Limb (tissue), 2 donors: ENCODE measurements around the gene ZNF580.

Source experiments
- DNase-seq, 2 donors: peaks; one replicate each; pipeline ENCODE4 v3.0.0-alpha.2; 2016; ENCODE audit errors: extremely low spot score in 2 of 2

The ZNF580 gene

DNA sequence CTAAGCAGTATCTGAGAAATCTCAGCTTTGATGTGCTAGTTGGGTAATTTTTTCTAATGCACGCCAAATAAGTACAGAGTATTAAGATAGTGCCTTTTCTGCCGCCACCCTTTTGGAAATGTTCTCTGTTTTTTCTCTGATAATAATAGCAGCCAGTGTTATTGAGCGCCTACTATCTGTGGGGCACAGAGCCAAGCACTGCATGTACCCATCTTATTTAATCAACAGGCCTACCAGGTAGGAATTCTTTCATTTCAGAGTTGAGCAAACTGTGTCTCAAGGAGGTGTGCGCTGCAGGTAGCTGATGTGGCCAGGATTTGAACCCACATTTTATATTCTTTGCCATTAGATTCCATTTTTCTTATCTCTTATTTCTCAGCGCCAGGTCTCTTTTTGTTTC, 35.6 kb downstream of the ZNF580 start:
- DNase-seq, result no peak

DNA sequence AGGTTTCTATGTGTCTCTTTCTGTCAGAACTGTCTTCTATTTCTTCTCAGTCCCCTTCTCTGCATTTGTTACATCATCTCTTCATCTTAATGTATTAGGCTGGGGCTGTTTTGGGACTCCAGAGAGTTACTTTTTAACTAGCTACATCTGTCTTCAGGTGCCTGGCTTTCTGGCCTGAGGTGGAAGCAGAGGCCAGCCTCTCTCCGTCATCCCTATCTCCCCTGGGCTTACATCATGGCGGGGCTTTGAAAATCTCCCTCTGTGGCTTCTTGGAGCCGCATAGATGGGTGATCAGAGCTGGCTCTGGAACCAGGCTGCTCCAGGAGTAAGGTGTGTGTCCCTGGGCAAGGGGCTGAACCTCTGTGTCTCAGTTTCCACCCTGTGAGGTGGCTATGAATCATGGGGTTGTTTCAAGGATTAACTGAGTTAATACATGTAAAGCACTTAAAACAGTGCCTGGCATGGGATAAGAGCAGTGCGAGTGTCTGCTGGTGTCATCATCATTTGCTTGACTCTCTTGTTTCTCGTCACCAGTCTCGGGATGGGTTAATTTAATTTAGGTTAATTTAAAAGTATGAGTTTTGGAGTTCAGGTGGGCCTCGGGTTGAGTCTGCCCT, 36.2 kb downstream of the ZNF580 start:
- DNase-seq, result no peak

DNA sequence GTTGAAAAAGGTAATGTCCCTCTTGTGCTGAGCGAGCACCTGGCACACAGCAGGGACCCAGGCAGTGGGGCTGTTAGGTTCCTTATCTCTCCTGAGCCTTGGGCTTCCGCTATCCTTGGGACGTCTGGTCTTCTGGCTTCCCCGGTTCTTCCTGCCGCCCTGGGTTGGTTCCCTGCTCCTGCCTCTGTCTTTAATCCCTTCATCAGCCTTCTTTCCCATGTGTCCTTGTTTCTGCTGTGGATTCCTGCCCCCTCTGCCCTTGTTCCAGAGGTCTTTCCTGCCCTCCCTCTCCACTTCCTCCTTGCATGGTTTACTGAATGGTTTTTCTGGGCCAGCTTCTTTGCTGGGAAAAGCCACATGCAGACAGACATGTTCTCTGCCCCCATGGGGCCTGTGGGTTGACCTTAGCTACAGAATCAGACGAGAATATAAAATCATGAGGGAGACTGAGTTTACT, 36.8 kb downstream of the ZNF580 start:
- DNase-seq, result no peak

DNA sequence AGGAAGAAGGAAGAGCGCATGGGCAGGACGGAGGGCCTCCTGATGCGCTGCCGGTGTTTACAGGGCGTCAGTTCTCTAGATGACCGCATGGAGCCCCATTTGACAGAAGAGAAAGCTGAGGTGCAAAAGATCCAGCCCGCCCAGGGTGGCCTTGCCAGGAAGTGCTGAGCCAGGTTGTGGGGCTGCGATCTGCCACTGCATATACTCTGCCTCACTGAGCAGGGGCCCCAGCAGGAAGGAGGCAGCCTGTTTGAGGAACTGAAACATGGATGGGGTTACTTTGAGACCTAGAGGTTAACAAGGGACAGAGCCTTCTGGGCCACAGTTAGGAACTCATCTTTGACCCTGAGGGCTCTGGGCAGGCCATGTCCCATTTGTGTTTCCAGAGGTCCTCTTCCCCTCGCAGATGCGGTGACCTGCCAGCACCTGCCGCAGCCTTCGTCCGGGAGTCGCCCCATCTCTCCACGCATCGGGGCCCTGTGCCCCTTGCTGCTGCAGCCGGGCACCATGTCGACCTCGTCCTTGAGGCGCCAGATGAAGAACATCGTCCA, 37.4 kb downstream of the ZNF580 start:
- no peak for DNase-seq

DNA sequence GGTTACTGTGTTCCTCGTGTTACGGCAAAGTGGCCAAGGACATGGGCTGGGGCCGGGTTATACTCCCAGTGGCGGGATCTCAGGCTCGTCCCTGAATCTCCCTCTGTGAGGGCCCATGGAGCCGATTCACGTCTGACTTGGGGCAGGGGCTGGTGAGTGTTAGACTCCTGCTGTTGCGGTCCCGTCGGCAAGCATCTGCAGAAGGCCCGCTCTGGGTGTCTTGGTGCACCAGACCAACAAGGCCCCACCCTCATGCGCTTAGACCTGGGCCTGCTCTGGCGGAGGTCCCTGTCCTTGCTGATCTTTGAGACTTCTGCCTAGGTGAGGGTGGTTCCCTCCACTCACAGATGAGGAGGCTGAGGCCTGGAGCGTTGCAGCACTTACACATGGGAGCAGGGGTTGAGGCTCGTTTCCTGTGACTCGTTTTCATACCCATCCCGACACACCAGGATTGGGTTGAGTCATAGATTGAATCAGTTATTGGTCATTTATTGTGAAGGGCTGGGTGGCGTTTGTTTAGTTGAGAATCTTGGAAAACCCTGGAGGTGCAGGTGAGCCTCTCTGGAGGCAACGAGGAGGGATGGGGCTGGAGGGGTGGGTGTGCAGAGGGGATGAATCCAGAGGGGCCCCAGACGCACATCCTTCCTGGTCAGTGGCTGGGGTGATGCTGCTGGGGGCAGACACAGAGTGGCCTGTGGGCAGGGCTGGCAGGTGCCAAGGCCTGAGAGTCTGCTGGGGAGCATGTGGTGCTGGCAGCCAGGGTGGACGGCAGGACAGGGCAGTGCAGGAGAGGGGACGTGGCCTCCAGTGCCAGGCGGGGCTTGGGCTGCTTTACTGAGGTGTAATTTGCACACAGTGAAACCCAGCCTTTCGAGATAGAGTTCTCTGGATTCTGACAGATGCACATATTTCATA, 38.8 kb downstream of the ZNF580 start:
- DNase-seq, result no peak

DNA sequence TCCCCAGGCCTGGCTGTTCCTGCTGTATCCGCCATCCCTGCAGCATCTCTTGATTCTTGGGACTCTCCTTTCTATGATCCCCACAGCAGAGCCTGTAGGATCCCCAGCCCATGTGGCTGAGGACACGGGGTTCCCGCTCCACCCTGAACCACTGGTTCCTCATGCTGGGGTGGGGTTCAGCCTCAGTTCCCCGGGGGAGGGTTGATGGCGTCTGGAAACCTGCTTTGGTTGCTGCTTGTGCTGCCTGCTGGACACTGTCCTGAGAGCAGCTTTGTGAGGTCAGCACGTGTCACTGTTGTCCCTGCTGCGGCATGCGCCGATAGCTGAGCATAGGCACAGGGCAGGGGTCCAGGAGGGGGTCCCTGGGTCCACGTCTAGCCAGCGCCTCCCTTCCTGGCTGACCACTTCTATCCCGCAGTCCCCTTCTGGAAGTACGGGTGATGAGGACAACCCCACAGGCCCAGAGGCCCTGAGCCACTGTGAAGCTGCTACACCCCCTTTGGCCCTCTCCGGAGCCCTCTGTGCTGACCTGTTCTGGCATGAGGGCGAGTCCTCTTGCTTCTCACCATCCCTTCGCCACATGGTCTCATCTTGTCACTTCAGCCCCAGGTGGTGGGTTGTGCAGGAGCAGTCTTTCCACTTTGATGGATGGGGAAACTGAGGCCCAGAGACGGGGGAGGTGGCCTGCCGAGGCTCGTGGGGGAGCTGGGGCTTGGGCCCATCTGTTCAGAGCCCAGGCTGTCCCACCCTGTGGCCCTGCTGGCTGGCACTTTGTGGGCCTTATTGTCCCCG, 39.7 kb downstream of the ZNF580 start:
- no peak for DNase-seq

DNA sequence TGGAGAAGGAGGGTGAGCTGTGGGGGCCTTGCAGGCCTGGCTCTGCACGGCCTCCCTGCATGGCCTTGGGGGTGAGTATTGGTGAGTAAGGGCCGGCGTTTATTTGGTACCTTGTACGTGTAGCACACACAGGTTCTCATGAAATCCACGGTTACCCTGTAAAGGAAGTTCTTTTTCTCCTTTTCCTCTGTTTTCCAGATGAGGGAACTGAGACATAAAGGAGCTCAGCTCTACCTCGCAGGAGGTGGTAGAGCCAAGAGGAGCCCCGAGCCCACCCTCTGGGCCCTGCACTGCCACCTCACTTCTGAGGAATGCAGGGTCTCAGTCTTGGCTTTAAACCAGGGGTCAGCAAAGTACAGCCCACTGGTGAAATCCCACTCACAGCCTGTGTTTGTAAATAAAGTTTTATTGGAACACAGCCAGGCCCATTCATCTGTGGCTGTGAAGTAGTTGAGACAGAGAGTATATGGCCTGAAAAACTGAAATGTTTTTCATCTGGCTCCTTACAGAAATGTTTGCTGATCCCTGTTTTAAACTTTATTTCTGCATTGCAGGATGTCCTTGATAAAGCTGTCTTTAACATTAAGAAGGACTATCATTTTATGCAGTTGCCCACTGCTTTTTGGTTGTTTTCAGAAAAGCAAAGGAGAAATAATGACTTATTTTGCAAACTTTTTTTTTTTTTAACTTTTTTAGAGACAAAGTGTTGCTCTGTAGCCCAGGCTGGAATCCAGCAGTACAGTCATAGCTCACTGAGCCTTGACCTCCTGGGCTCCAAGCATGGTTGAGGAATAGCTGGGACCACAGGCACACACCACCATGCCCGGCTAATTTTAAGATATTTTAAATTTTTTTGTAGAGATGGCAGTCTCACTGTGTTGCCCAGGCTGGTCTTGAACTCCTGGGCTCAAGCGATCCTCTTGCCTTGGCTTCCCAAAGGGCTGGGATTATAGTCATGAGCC, 40.6 kb downstream of the ZNF580 start:
- DNase-seq, result no peak

DNA sequence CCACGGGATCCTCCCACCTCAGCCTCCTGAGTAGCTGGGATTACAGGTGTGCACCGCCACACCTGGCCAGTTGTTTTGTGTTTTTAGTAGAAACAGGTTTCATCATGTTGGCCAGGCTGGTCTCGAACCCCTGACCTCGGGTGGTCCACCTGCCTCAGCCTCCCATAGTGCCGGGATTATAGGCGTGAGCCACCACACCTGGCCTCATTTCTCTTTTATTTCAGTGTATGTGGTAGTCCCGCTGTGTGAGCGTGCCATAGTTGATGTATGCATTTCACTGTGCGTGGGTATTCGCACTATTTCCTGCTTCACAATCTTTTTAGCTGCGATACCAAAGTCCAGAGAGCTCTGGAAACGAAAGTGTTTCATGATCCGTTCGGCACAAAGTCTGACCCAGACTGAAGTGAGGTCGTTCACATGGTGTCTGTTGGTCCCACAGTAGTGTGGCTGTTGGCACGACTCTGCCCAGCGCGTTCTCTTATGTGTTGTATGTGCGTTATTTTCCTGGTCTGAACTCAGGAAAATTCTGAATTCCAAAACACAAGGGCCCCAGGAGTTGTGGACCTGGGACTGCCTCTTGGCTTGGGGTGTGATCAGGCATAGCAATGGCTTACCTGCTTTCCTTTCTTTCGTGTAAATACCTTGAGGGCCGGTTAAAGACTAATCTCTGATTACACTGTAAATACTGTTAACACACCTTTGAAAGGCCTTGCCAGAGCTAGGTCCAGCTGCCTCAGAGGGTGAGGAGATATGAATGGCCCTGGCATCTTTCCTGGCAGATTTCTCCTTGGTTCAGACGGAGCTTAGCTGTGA, 42.9 kb downstream of the ZNF580 start:
- DNase-seq, result no peak

DNA sequence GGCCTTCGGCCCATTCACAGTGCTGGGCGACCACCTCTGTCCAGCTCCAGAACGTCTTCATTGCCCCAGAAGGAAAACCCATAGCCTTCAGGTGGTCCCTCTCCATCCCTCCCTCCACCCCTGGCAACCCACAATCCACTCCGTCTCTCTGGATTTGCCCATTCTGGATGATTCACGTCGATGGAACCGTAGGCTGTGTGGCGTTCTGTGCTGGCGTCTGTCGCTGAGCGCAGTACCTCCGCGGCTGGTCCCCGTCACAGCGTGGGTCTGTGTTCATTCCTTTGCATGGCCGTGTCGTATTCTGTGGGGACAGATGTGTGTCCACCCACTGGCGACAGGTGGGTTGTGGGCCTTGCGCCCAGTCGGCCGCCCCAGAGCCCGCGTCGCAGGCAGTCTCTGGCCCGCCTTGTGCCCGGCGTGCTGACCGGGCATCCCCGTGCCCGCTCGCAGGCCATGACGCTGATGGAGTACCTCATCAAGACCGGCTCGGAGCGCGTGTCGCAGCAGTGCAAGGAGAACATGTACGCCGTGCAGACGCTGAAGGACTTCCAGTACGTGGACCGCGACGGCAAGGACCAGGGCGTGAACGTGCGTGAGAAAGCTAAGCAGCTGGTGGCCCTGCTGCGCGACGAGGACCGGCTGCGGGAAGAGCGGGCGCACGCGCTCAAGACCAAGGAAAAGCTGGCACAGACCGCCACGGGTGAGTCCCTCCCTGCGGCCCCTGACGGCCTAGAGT, 44.3 kb downstream of the ZNF580 start:
- DNase-seq, result no peak

DNA sequence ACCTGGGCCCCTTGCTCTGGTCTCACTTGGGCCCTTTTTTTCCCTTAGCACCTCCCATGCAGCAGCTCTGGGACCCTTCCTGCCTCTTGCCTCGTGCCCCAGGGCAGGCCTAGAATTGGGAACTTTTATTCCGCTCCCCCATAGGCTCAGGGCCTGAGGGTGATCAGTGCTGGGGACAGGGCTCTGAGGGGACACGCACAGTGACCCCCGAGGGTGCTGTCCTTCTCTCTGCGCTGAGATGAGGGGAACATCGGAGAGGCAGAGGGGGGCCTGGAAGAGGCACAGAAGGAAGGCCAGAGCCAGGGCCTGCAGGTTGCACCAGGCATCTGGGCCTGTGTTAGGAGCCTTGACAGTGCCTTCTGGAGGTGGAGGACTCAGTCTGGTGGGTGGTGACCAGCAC, 45.0 kb downstream of the ZNF580 start:
- no peak for DNase-seq

DNA sequence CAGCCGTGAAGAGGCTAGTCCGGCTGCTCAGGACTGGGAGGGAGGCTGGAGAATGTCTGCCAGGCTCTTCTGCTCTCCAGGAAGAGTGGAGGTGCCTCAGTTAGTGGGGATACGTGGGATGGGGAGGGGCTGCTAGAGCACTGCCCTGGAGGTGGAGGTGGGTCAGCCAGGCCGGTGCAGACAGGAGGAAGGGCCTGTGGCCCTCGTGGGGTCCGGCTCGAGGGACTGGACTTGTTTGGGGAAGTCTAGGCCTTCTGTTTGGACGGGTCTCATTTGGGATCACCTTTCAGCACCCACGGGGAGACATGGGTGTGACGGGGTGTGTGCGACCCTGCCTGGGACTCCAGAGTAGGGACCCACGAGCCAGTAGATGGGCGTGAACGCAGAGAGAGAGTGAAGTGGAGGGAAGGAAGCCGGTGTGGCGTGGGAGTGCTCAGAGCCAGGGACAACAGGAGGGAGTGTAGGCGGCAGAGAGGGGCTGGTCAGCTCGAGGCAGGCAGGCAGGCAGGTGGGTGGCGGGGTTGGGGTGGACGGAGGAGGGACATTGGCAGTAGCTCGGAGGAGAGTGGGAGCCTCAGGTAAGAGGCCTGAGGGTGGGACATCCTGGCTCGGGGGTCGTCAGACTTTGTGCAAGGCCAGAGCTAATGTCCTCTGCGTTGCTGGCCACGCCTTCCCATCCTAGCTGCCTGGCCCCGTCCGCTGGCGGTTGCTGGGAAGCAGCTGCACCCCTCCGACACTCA, 45.7 kb downstream of the ZNF580 start:
- no peak for DNase-seq

DNA sequence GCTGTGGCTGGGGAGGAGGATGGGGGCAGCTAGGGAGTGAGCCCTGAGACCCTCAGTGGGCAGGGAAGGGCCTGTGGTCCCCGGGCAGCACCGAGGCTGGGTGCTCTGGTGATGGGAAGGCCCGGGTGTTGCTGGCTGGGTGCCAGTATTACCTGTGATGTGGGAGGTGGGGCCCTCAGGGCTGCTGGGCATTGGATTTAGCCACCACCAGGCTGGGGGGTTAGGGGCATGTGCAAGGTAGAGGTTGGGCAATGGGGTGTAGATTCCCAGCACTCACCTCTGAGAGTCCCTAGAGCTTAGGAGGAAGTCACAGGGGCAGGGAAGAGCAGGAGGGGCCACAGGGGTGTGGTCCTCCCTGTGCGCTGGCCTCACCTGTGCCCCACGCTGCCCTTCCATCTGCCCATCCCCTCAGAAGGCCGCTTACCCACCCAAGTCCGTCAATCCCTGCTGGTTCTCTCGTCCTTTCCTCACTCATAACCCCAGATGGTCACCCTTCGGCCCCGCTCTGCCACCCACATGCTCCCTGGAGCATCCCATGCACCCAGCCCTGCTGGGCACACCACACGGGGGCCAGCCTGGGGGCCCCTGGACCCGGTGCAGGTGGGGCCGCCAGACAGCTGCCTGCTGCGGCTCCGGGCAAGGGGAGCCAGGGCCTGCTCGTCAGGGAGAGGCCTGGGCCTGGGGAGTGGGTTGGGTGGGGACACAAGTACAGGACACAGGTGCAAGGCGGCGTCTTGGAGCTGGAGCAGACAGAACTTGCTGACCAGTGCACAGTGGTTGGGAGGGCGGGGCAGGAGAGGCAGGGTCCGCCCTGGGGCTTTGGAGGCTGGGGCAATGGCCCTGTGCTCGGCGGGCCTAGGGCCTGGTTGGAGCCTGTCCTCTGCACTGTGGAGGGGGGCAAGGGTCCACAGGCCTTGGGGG, 46.7 kb downstream of the ZNF580 start:
- DNase-seq, result no peak

DNA sequence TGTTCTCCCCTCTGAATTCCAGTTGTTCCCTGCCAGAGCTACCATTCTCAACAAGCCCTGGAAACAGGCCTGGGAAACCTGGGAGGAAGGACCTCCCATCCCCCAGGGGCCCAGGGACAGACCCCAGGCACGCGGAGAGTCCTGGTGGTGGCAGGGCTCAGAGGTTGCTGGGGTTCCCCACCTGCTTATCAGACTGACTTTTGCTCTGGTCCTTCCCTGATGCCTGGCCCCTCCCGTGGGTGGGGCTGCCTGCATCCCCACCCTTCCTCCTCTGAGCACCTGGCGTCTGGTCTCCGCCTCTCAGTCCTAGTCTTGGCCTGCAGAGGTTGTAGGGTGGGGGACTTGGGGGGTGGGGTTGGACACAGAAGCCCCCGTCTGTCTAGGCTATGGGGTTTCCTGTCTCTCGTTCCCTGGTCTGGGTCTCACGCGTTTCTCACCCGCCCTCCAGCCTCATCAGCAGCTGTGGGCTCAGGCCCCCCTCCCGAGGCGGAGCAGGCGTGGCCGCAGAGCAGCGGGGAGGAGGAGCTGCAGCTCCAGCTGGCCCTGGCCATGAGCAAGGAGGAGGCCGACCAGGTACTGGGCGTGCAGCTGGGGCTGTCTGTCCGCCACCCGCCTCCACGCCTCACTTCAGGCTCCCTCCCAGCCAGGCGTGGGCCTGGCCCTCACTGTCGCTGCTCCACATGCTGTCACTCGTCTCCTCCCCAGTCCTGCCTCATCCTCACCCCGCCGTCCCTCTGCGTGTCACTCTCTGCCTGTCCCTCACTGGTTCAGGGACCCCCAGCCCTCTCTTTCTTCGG, 47.8 kb downstream of the ZNF580 start:
- DNase-seq, result peak; percentile 59 to 65

DNA sequence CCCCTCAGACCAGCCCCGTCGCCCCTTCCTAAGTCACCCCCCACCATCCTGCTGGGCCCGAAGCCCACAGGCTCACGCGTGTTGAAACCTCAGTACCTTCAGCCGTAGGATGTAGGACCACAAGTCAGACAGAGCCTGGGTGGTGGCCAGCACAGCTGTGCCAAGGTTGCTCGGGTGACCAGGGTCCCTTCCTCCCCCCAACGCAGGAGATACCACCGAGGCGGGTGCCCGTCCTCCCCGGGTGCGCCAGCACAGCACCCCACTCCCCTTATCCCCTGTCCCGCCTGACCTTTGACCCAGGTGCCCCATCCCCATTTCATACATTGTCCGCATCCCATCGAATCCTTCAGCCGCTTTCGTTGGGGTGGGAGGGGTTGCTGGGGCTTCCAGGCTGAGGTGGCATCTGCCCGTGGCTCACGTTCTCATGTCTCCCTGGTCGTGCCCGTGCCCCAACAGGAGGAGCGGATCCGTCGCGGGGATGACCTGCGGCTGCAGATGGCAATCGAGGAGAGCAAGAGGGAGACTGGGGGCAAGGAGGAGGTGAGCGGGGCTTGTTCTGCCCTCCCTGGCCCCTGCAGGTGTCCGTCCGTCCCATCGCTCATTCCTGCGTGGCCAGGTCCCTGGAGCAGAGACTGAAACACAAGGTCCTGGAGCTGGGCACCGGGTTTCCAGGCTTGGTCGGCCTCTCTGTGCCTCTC, 48.8 kb downstream of the ZNF580 start:
- DNase-seq, result no peak

DNA sequence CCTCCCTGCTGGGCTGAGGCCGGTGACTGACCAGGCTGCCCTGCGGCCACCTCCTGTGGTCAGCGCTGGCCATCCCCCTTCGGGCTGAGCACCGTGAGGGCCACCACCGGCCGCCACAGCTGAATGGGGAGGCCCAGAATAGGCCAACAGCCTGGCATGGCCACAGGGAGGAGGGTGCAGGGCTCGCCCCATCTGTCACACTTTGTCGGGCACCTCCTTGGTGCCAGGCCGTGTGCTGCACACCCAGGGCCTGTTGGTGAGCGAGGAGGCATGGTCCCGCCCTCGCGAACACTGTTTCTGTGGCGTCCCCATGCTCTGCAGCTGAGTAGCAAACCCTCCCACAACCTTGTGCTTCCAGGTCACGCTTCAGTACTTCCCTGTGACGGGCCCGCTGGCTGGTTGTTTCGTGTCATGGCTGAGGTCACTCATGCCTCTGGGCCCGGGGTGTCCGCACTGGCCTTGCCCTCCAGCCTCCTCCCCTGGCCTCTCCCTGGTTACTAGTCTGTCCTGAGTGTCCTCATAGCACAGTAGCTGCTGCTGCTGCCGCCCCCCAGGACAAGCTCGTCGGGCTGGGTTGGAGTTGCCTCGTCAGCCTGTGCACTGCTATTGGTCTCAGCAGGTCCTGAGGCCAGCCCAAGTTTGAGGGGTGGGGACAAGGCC, 49.4 kb downstream of the ZNF580 start:
- no peak for DNase-seq
